Left kidney (tissue), 2 donors: Measurements from ENCODE around the gene ADAMTS12. TPM values are rescaled to one million over a fixed set of nuclear protein-coding genes. Genes with fewer than 3 reads are reported as not detected.

Experiments
- DNase-seq: peaks from one replicate; pipeline ENCODE4 v3.0.0-alpha.2; 2013
- polyA plus RNA-seq: library from polyadenylated mRNA; unstranded; fragments of 120-200 nt; gene quantifications from one replicate; pipeline ENCODE4 v1.2.1, GENCODE V29; 2013; ENCODE audit not compliant: insufficient read length

ADAMTS12 gene
- polyA plus RNA-seq, 1 donor = 18.3 TPM

- DNase-seq = no peak
These were observed 133.1 kb downstream of the ADAMTS12 start for GRCh38 chr5:33758737-33759136.

- DNase-seq = no peak
These were observed 135.3 kb downstream of the ADAMTS12 start for GRCh38 chr5:33756491-33756890.

GRCh38 chr5:33755231-33755630, 136.6 kb downstream of the ADAMTS12 start:
- no peak for DNase-seq

- DNase-seq = no peak
These were observed 138.1 kb downstream of the ADAMTS12 start for GRCh38 chr5:33753704-33754103.

- no peak for DNase-seq
These were observed 143.0 kb downstream of the ADAMTS12 start for GRCh38 chr5:33748754-33749153.

GRCh38 chr5:33745101-33745770, 146.6 kb downstream of the ADAMTS12 start:
- DNase-seq = no peak

- no peak for DNase-seq
These were observed 148.7 kb downstream of the ADAMTS12 start for GRCh38 chr5:33743099-33743498.

GRCh38 chr5:33742181-33742580, 149.6 kb downstream of the ADAMTS12 start:
- no peak for DNase-seq

GRCh38 chr5:33738967-33739366, 152.8 kb downstream of the ADAMTS12 start:
- no peak for DNase-seq

GRCh38 chr5:33738097-33738496, 153.7 kb downstream of the ADAMTS12 start:
- DNase-seq = no peak

GRCh38 chr5:33737697-33738096, 154.1 kb downstream of the ADAMTS12 start:
- DNase-seq = no peak

- no peak for DNase-seq
These were observed 154.5 kb downstream of the ADAMTS12 start for GRCh38 chr5:33737284-33737683.

GRCh38 chr5:33736510-33736909, 155.3 kb downstream of the ADAMTS12 start:
- no peak for DNase-seq

- DNase-seq = no peak
These were observed 156.7 kb downstream of the ADAMTS12 start for GRCh38 chr5:33735072-33735471.

- no peak for DNase-seq
These were observed 157.3 kb downstream of the ADAMTS12 start for GRCh38 chr5:33734537-33734936.

GRCh38 chr5:33733225-33733624, 158.6 kb downstream of the ADAMTS12 start:
- no peak for DNase-seq

GRCh38 chr5:33726422-33727165, 165.2 kb downstream of the ADAMTS12 start:
- DNase-seq = no peak

- DNase-seq = no peak
These were observed 166.0 kb downstream of the ADAMTS12 start for GRCh38 chr5:33725806-33726205.

- no peak for DNase-seq
These were observed 170.1 kb downstream of the ADAMTS12 start for GRCh38 chr5:33721491-33722200.

GRCh38 chr5:33720176-33720575, 171.6 kb downstream of the ADAMTS12 start:
- no peak for DNase-seq

- no peak for DNase-seq
These were observed 172.0 kb downstream of the ADAMTS12 start for GRCh38 chr5:33719769-33720168.

- no peak for DNase-seq
These were observed 176.1 kb downstream of the ADAMTS12 start for GRCh38 chr5:33715661-33716060.

- no peak for DNase-seq
These were observed 178.5 kb downstream of the ADAMTS12 start for GRCh38 chr5:33713136-33713765.
